Body of pancreas (tissue), 4 donors: ENCODE measurements around the gene RNU1-1. TPM values are rescaled to one million over a fixed set of nuclear protein-coding genes. Genes with fewer than 3 reads are reported as not detected.
"Not testable (repeated sequence)": the region's sequence is repeated elsewhere in the genome, so short reads cannot be mapped to it uniquely, and the experiment has no call there.

ENCODE experiments used
- ATAC-seq: fragments of 150-250 bp; one replicate; pipeline ENCODE4 v1.9.1; 2016
- DNase-seq, 4 donors: peaks; one replicate each; pipeline ENCODE4 v3.0.0-alpha.2; 2019
- H3K27ac ChIP-seq, 4 donors: fragments of 200-600 bp; sonication (generic); 1 replicate in 3 of 4; 2 replicates in 1 of 4; pipeline versions ENCODE4 v1.5.1 to v1.6.1; 2016 to 2019; ENCODE audit warnings: mild to moderate bottlenecking in 1 of 4, mixed read lengths in 1 of 4, moderate library complexity in 1 of 4
- H3K27me3 ChIP-seq, 2 donors: fragments of 200-600 bp; sonication (generic); one replicate each; pipeline ENCODE4 v1.6.0; 2016; ENCODE audit warnings: mild to moderate bottlenecking in 1 of 2
- H3K36me3 ChIP-seq, 2 donors: fragments of 200-600 bp; sonication (generic); replicated peaks in 1 of 2; 2 replicates each; pipeline ENCODE4 v1.5.1; 2016; ENCODE audit warnings: low read depth in 2 of 2; ENCODE audit not compliant: insufficient read depth in 1 of 2
- H3K4me1 ChIP-seq: fragments of 200-600 bp; sonication (generic); one replicate; pipeline ENCODE4 v1.6.0; 2016
- H3K4me3 ChIP-seq, 2 donors: fragments of 200-600 bp; sonication (generic); 1 replicate in 1 of 2; 2 replicates in 1 of 2; pipeline ENCODE4 v1.5.1; 2016 to 2019
- H3K9me3 ChIP-seq, 3 donors: fragments of 200-600 bp; sonication (generic); 1 replicate in 2 of 3; 2 replicates in 1 of 3; pipeline ENCODE4 v1.5.1; 2016
- CTCF ChIP-seq, 7 experiments: fragments of 450-650 bp in 4 of 7; fragments of 200-600 bp in 3 of 7; sonication (generic) in 3 of 7; IDR thresholded peaks; one replicate each; pipeline ENCODE4 v1.5.1; 2016 to 2019; ENCODE audit warnings: antibody characterized with exemption in 7 of 7
- POLR2A ChIP-seq, 3 donors: fragments of 450-650 bp; IDR thresholded peaks; one replicate each; pipeline ENCODE4 v1.6.1; 2016; ENCODE audit warnings: antibody characterized with exemption in 3 of 3, mild to moderate bottlenecking in 2 of 3
- WGBS, 2 donors: methylation state at CpG; one replicate each; pipeline ENCODE4 v1.1.5; 2017; 5-methylcytosine and 5-hydroxymethylcytosine counted together
- intact Hi-C: fragments of 100-400 bp; cut with DNase I; formaldehyde crosslinking; loops from one replicate; pipeline ENCODE4 v1.15.1; 2023
- total RNA-seq, 2 donors: library from RNA; depleted of rRNA; stranded (reverse); fragments of >200 nt; gene quantifications; one replicate each; pipeline ENCODE4 v1.1.0, GENCODE V29; 2016

RNU1-1 gene
- total RNA-seq, 2 donors from 2014 or later = under 0.01 to 15,479 TPM

GRCh38 chr1:16521288-16521583, 7.2 kb upstream of the RNU1-1 start:
- H3K27me3 ChIP-seq = peaks cover 0 to 4% of the 10 kb centered on the region in 2 donors
- no peak overlapping the region for H3K27ac ChIP-seq
- H3K4me3 ChIP-seq = no peak overlapping the region
- no peaks in the 10 kb centered on the region for H3K4me1 ChIP-seq
- TF ChIP-seq CTCF (IDR thresholded peaks at IDR 0.05) (no peak), POLR2A (IDR thresholded peaks at IDR 0.05) (no peak)
- intact Hi-C loops = no loop called here
- no peaks in the 10 kb centered on the region for H3K9me3 ChIP-seq
- H3K36me3 ChIP-seq = no peaks in the 10 kb centered on the region
- DNase-seq (no peak), ATAC-seq (no peak)
- 57 to 74% methylated on average over 12 of the region's 12 CpGs for WGBS, 2 donors

- H3K27ac ChIP-seq = not testable (repeated sequence)
These were observed 6.6 kb upstream of the RNU1-1 start for GRCh38 chr1:16520435-16521287.

GRCh38 chr1:16519255-16519951, 5.3 kb upstream of the RNU1-1 start:
- H3K27me3 ChIP-seq, ATAC-seq, H3K4me1 ChIP-seq, H3K9me3 ChIP-seq, intact Hi-C loops, H3K36me3 ChIP-seq, H3K27ac ChIP-seq, H3K4me3 ChIP-seq, DNase-seq: not testable (repeated sequence)
- 54 to 55% methylated on average over 6 of the region's 6 CpGs for WGBS, 2 donors

More at GRCh38 chr1:16520435-16521287, 6.6 kb upstream of the RNU1-1 start:
- H3K9me3 ChIP-seq, ATAC-seq, intact Hi-C loops, H3K4me1 ChIP-seq, H3K36me3 ChIP-seq, H3K27me3 ChIP-seq, DNase-seq, H3K4me3 ChIP-seq: not testable (repeated sequence)
- 35 to 68% methylated on average over 24 to 48 of the region's 48 CpGs for WGBS, 2 donors

- H3K27ac ChIP-seq, H3K4me1 ChIP-seq, H3K27me3 ChIP-seq, DNase-seq, ATAC-seq, H3K4me3 ChIP-seq, H3K9me3 ChIP-seq, H3K36me3 ChIP-seq, intact Hi-C loops: not testable (repeated sequence)
- 62 to 65% methylated on average over 3 of the region's 3 CpGs for WGBS, 2 donors
These were observed 4.8 kb upstream of the RNU1-1 start for GRCh38 chr1:16518913-16519254.

- H3K4me3 ChIP-seq, H3K9me3 ChIP-seq, H3K36me3 ChIP-seq, ATAC-seq, H3K27ac ChIP-seq, intact Hi-C loops, H3K4me1 ChIP-seq, DNase-seq, H3K27me3 ChIP-seq: not testable (repeated sequence)
- 27 to 61% methylated on average over 1 to 5 of the region's 5 CpGs for WGBS, 2 donors
These were observed 2.8 kb upstream of the RNU1-1 start for GRCh38 chr1:16516694-16517410.

- 3 to 8% methylated on average over 6 to 26 of the region's 26 CpGs for WGBS, 2 donors
- DNase-seq = peak; percentile 38 to 71 (median 41)
These were observed 526 bp downstream of the RNU1-1 start for GRCh38 chr1:16513412-16514106.

GRCh38 chr1:16512624-16513411, 1.3 kb downstream of the RNU1-1 start:
- H3K27me3 ChIP-seq, H3K36me3 ChIP-seq, H3K4me3 ChIP-seq, ATAC-seq, H3K9me3 ChIP-seq, intact Hi-C loops, H3K4me1 ChIP-seq: not testable (repeated sequence)
- WGBS, 2 donors = 63 to 71% methylated on average over 13 of the region's 15 CpGs
- H3K27ac ChIP-seq = peak overlapping the region in 3 of 4 donors; percentile 71 to 89 (median 76)
- DNase-seq = peak; percentile 23 to 52 (median 40)

More at GRCh38 chr1:16513412-16514106, 526 bp downstream of the RNU1-1 start:
- H3K27me3 ChIP-seq, H3K36me3 ChIP-seq, intact Hi-C loops, H3K9me3 ChIP-seq, H3K4me3 ChIP-seq, H3K4me1 ChIP-seq: not testable (repeated sequence)
- peak overlapping the region; percentile 71 to 89 (median 74) for H3K27ac ChIP-seq
- ATAC-seq = peak; percentile 99

GRCh38 chr1:16511926-16512325, 2.2 kb downstream of the RNU1-1 start:
- H3K9me3 ChIP-seq, H3K4me3 ChIP-seq, DNase-seq, H3K27me3 ChIP-seq, H3K4me1 ChIP-seq, ATAC-seq, H3K27ac ChIP-seq, H3K36me3 ChIP-seq, intact Hi-C loops: not testable (repeated sequence)
- WGBS, 2 donors = 42 to 43% methylated on average over 1 of the region's 1 CpG

GRCh38 chr1:16508861-16509445, 5.1 kb downstream of the RNU1-1 start:
- ATAC-seq, H3K4me3 ChIP-seq, H3K4me1 ChIP-seq, H3K27ac ChIP-seq, H3K36me3 ChIP-seq, H3K27me3 ChIP-seq, intact Hi-C loops, H3K9me3 ChIP-seq: not testable (repeated sequence)
- 81 to 83% methylated on average over 8 of the region's 8 CpGs for WGBS, 2 donors
- peak in 1 of 4 donors; percentile 48 for DNase-seq
